H1 (cell line): ENCODE data around the gene MARCHF3. TPM values are rescaled to one million over a fixed set of nuclear protein-coding genes. Genes with fewer than 3 reads are reported as not detected.

Source experiments
- CTCF ChIA-PET: fragments of 300-600 bp; sonication (Branson Sonifier 250); formaldehyde crosslinking; loops from one replicate; lab custom pipeline; 2021; ENCODE audit not compliant: partially characterized antibody; lab: Charles Lee
- POLR2A ChIA-PET: fragments of 300-600 bp; sonication (Branson Sonifier 250); formaldehyde crosslinking; loops from one replicate; lab custom pipeline; 2021; ENCODE audit warnings: inconsistent platforms; ENCODE audit not compliant: partially characterized antibody; lab: Charles Lee
- DNase-seq, 2 experiments: peaks; one replicate each; pipeline versions ENCODE4 v3.0.0 to v3.0.0-alpha.2; 2010 to 2022; ENCODE audit warnings: low spot score in 2 of 2, low read depth in 1 of 2, mixed read lengths in 1 of 2
- FAIRE-seq: peaks from 2 replicates; lab custom pipeline; 2011; peaks lifted over from hg19 to GRCh38; lab: Jason Lieb, UNC
- H2AFZ ChIP-seq: 2 replicates; pipeline ENCODE4 v1.8.1; 2012; ENCODE audit warnings: low read length, inconsistent platforms
- H2AK5ac ChIP-seq: 2 replicates; pipeline ENCODE4 v1.6.1; 2013; ENCODE audit warnings: low read depth, low read length
- H2BK120ac ChIP-seq: replicated peaks from 2 replicates; pipeline ENCODE3; 2013; ENCODE audit warnings: low read depth, low read length, inconsistent platforms
- H2BK12ac ChIP-seq: 2 replicates; pipeline ENCODE4 v1.6.1; 2013; ENCODE audit warnings: low read depth, low read length
- H2BK15ac ChIP-seq: 2 replicates; pipeline ENCODE4 v1.6.1; 2013; ENCODE audit warnings: low read length
- H2BK20ac ChIP-seq: 2 replicates; pipeline ENCODE4 v1.6.1; 2013; ENCODE audit warnings: low read length
- H2BK5ac ChIP-seq: 2 replicates; pipeline ENCODE4 v1.6.1; 2013; ENCODE audit warnings: low read depth, low read length
- H3K14ac ChIP-seq: 2 replicates; pipeline ENCODE4 v1.6.1; 2013; ENCODE audit warnings: inconsistent platforms; ENCODE audit not compliant: insufficient read length
- H3K18ac ChIP-seq: 2 replicates; pipeline ENCODE4 v1.6.1; 2013; ENCODE audit warnings: low read length; ENCODE audit errors: extremely low read depth
- H3K23ac ChIP-seq: 2 replicates; pipeline ENCODE4 v1.6.1; 2013; ENCODE audit warnings: inconsistent platforms; ENCODE audit not compliant: insufficient read length
- H3K23me2 ChIP-seq: 2 replicates; pipeline ENCODE4 v1.6.1; 2013; ENCODE audit warnings: low read depth, low read length
- H3K27ac ChIP-seq: 2 replicates; pipeline ENCODE4 v1.6.1; 2011; ENCODE audit warnings: low read depth, low read length, inconsistent platforms
- H3K27me3 ChIP-seq, 4 experiments: replicated peaks in 1 of 4; 1 replicate in 1 of 4; 2 replicates in 3 of 4; pipeline versions ENCODE4 v1.6.1 to v1.8.1; 2011 to 2013; ENCODE audit warnings: low read length in 3 of 4, mild to moderate bottlenecking in 3 of 4, inconsistent platforms in 2 of 4, mixed read lengths in 2 of 4, moderate library complexity in 1 of 4; ENCODE audit not compliant: control insufficient read depth in 3 of 4, insufficient read depth in 3 of 4; ENCODE audit errors: extremely low read depth in 1 of 4
- H3K36me3 ChIP-seq, 4 experiments: 2 replicates each; pipeline versions ENCODE4 v1.6.1 to v1.8.1; 2011 to 2013; ENCODE audit warnings: mild to moderate bottlenecking in 4 of 4, low read length in 3 of 4, moderate library complexity in 2 of 4, control low read depth in 1 of 4, inconsistent platforms in 1 of 4; ENCODE audit not compliant: insufficient read depth in 4 of 4, control insufficient read depth in 2 of 4
- H3K4ac ChIP-seq: replicated peaks from 2 replicates; pipeline ENCODE3; 2013; ENCODE audit warnings: low read length, low read depth, mixed read lengths, inconsistent platforms; ENCODE audit not compliant: insufficient read length
- H3K4me1 ChIP-seq, 4 experiments: replicated peaks in 1 of 4; 1 replicate in 1 of 4; 2 replicates in 3 of 4; pipeline versions ENCODE4 v1.6.1 to v1.8.1; 2011 to 2013; ENCODE audit warnings: low read length in 3 of 4, inconsistent platforms in 2 of 4, mixed read lengths in 1 of 4; ENCODE audit not compliant: insufficient read depth in 4 of 4, control insufficient read depth in 3 of 4
- H3K4me2 ChIP-seq, 2 experiments: 2 replicates each; pipeline versions ENCODE4 v1.6.1 to v1.8.1; 2011 to 2013; ENCODE audit warnings: low read depth in 2 of 2, low read length in 2 of 2, control low read depth in 1 of 2, inconsistent platforms in 1 of 2, mild to moderate bottlenecking in 1 of 2; ENCODE audit not compliant: insufficient read depth in 1 of 2
- H3K4me3 ChIP-seq, 4 experiments: fragments of 200-600, 300-600 bp in 1 of 4; sonication (generic), shearing (Covaris generic), sonication (Bioruptor Twin) in 1 of 4; 2 replicates each; pipeline versions ENCODE4 v1.5.1 to v1.8.1; 2011 to 2016; ENCODE audit warnings: low read length in 4 of 4, low read depth in 3 of 4, control low read depth in 2 of 4, inconsistent platforms in 2 of 4, mild to moderate bottlenecking in 2 of 4, mixed read lengths in 1 of 4, moderate library complexity in 1 of 4; ENCODE audit not compliant: insufficient read depth in 2 of 4; ENCODE audit errors: extremely low read depth in 1 of 4
- H3K56ac ChIP-seq: replicated peaks from 2 replicates; pipeline ENCODE3; 2013; ENCODE audit warnings: low read depth, mild to moderate bottlenecking, mixed read lengths, low read length, inconsistent platforms; ENCODE audit not compliant: insufficient read length
- H3K79me1 ChIP-seq: 2 replicates; pipeline ENCODE4 v1.6.1; 2013; ENCODE audit warnings: low read depth, low read length, control low read depth
- H3K79me2 ChIP-seq, 2 experiments: 2 replicates each; pipeline versions ENCODE4 v1.6.1 to v1.8.1; 2012 to 2013; ENCODE audit warnings: low read length in 2 of 2, mild to moderate bottlenecking in 2 of 2, inconsistent platforms in 1 of 2; ENCODE audit not compliant: insufficient read depth in 2 of 2, control insufficient read depth in 1 of 2
- H3K9ac ChIP-seq, 4 experiments: replicated peaks in 1 of 4; 1 replicate in 1 of 4; 2 replicates in 3 of 4; pipeline versions ENCODE4 v1.6.1 to v1.8.1; 2011 to 2013; ENCODE audit warnings: low read depth in 3 of 4, low read length in 3 of 4, control low read depth in 2 of 4, mild to moderate bottlenecking in 2 of 4, moderate library complexity in 2 of 4, inconsistent platforms in 1 of 4; ENCODE audit errors: extremely low read depth in 1 of 4
- H3K9me3 ChIP-seq, 2 experiments: 2 replicates each; pipeline versions ENCODE4 v1.6.1 to v1.8.1; 2012 to 2013; ENCODE audit warnings: mild to moderate bottlenecking in 2 of 2, moderate library complexity in 2 of 2, control low read depth in 1 of 2, inconsistent platforms in 1 of 2, low read depth in 1 of 2, low read length in 1 of 2, mixed read lengths in 1 of 2; ENCODE audit not compliant: insufficient read depth in 2 of 2
- H4K20me1 ChIP-seq, 2 experiments: replicated peaks in 1 of 2; 2 replicates each; pipeline versions ENCODE3 to v1.8.1; 2011 to 2013; ENCODE audit warnings: inconsistent platforms in 2 of 2, low read length in 2 of 2, mild to moderate bottlenecking in 1 of 2; ENCODE audit not compliant: insufficient read depth in 2 of 2, control insufficient read depth in 1 of 2
- H4K5ac ChIP-seq: 2 replicates; pipeline ENCODE4 v1.6.1; 2013; ENCODE audit warnings: low read length, low read depth, mixed read lengths, inconsistent platforms; ENCODE audit not compliant: insufficient read length
- H4K8ac ChIP-seq: 2 replicates; pipeline ENCODE4 v1.8.0; 2013; ENCODE audit warnings: mild to moderate bottlenecking, moderate library complexity, low read length, inconsistent platforms; ENCODE audit not compliant: insufficient read depth; ENCODE audit errors: extremely low read depth
- H4K91ac ChIP-seq: replicated peaks from 2 replicates; pipeline ENCODE3; 2013; ENCODE audit warnings: low read length, mixed read lengths, inconsistent platforms; ENCODE audit not compliant: insufficient read length
- BRCA1 ChIP-seq: IDR thresholded peaks from 2 replicates; pipeline ENCODE4 v1.6.1; 2012; ENCODE audit warnings: low read depth, low read length, improper control_type of control experiment
- CEBPB ChIP-seq: IDR thresholded peaks from 2 replicates; pipeline ENCODE4 v1.6.1; 2012; ENCODE audit warnings: low read depth, low read length
- CTBP2 ChIP-seq: IDR thresholded peaks from 2 replicates; pipeline ENCODE4 v1.7.0; 2011; ENCODE audit warnings: borderline replicate concordance, mild to moderate bottlenecking, moderate library complexity, mixed read lengths, low read length; ENCODE audit not compliant: insufficient read depth, insufficient read length
- EP300 ChIP-seq, 2 experiments: IDR thresholded peaks; 1 replicate in 1 of 2; 2 replicates in 1 of 2; pipeline ENCODE4 v1.6.1; 2011 to 2012; ENCODE audit warnings: low read depth in 2 of 2, low read length in 2 of 2, mild to moderate bottlenecking in 2 of 2, borderline replicate concordance in 1 of 2, inconsistent platforms in 1 of 2, moderate library complexity in 1 of 2
- GABPA ChIP-seq: IDR thresholded peaks from 2 replicates; pipeline ENCODE4 v1.6.1; 2011; ENCODE audit warnings: mild to moderate bottlenecking, low read length, moderate library complexity, borderline replicate concordance; ENCODE audit not compliant: insufficient read depth
- HDAC2 ChIP-seq, 2 experiments: fragments of 300-600 bp in 1 of 2; sonication (generic) in 1 of 2; IDR thresholded peaks; 2 replicates each; pipeline ENCODE4 v1.6.1; 2011 to 2012; ENCODE audit warnings: low read depth in 2 of 2, low read length in 2 of 2, mild to moderate bottlenecking in 2 of 2, moderate library complexity in 2 of 2, borderline replicate concordance in 1 of 2, inconsistent platforms in 1 of 2
- JUN ChIP-seq: IDR thresholded peaks from 2 replicates; pipeline ENCODE4 v1.6.1; 2011; ENCODE audit warnings: low read depth, mild to moderate bottlenecking, improper control_type of control experiment, low read length
- POLR2AphosphoS5 ChIP-seq: IDR thresholded peaks from 2 replicates; pipeline ENCODE4 v1.6.1; 2011; ENCODE audit warnings: low read depth, low read length
- SP2 ChIP-seq: IDR thresholded peaks from 2 replicates; pipeline ENCODE4 v1.6.1; 2012; ENCODE audit warnings: mild to moderate bottlenecking, low read length, inconsistent platforms
- SRF ChIP-seq: IDR thresholded peaks from 2 replicates; pipeline ENCODE4 v1.6.1; 2011; ENCODE audit warnings: mild to moderate bottlenecking, low read depth, low read length, moderate library complexity
- WGBS, 2 experiments: shearing (Covaris generic) in 1 of 2; methylation state at CpG; one replicate each; pipeline versions ENCODE4 v1.1.6 to v1.1.7; 2013 to 2015; ENCODE audit warnings: low lambda C conversion rate in 2 of 2, mixed read lengths in 2 of 2, inconsistent platforms in 1 of 2, low coverage in 1 of 2, missing lambda C conversion rate in 1 of 2; ENCODE audit not compliant: insufficient replicate concordance in 2 of 2, insufficient coverage in 1 of 2, insufficient read length in 1 of 2; ENCODE audit errors: extremely low coverage in 1 of 2, missing lambda C conversion rate in 1 of 2; 5-methylcytosine and 5-hydroxymethylcytosine counted together
- polyA plus RNA-seq, 7 experiments: library from polyadenylated mRNA; depleted of rRNA in 3 of 7; stranded (reverse) in 5 of 7; unstranded in 2 of 7; fragments of >200 nt in 5 of 7; fragments of 200-250 nt in 2 of 7; gene quantifications; 1 replicate in 5 of 7; 2 replicates in 1 of 7; 4 replicates in 1 of 7; pipeline versions ENCODE4 v1.2.1 to v1.2.3, GENCODE V29; 2011 to 2013; ENCODE audit warnings: missing spikeins in 2 of 7, mixed read lengths in 2 of 7
- total RNA-seq: library from RNA; stranded (reverse); fragmentation: NEBNext Ultra II Directional; extraction: Animal tissue kit (Norgen Biotek cat#: 25700); gene quantifications from 2 replicates; pipeline ENCODE4 v1.2.1, GENCODE V29; 2021
- TF ChIP-seq, protein P1 (sequence below): IDR thresholded peaks from 2 replicates; pipeline ENCODE4 v1.6.1; 2011; ENCODE audit warnings: low read length, improper control_type of control experiment
- TF ChIP-seq, protein P2 (sequence below): IDR thresholded peaks from 2 replicates; pipeline ENCODE4 v1.6.1; 2012; ENCODE audit warnings: inconsistent platforms

The MARCHF3 gene
- total and polyA plus RNA-seq, 2 of the 8 experiments (the other 6 are each of a cell fraction or from before 2014, with no cell fraction given) = 12.0 to 16.9 TPM

DNA sequence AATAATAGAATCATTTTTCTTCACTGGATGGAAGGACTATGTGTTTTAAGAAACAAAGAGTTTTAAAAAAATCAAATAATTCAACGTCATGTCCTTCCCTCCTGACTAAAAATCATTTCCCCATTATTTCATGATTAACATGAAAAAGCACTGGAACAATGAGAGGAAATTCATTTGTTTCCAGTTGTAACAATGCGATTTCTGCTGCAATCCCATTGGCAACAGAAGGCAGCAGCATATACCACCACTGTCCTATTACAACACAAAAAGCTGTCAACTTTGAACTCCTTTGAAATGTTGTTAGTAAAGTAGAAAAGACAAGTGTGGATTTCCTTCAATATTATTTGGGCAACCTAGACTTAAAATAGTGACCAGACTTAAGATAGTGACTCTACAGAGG, 39.9 kb upstream of the MARCHF3 start:
- H3K79me1 ChIP-seq = no peaks in the 10 kb centered on the region
- H3K14ac ChIP-seq = no peak overlapping the region
- ChIA-PET CTCF (interaction anchor here (0.9 to 1.0 kb wide), 3 partner anchors 17 to 53 kb away, joined by 3 read pairs; no protein-coding TSS in a partner anchor), POLR2A (no interaction called here)
- H3K18ac ChIP-seq = no peak overlapping the region
- H3K79me2 ChIP-seq = no peaks in the 10 kb centered on the region
- H3K56ac ChIP-seq = no peak overlapping the region
- no peak overlapping the region for H4K8ac ChIP-seq
- no peak overlapping the region for H2AFZ ChIP-seq
- H2AK5ac ChIP-seq = no peak overlapping the region
- H4K91ac ChIP-seq = no peak overlapping the region
- no peak overlapping the region for H2BK15ac ChIP-seq
- H2BK12ac ChIP-seq = no peak overlapping the region
- no peak for FAIRE-seq
- no peak overlapping the region for H2BK5ac ChIP-seq
- 70% methylated on average over 2 of the region's 2 CpGs; no CpG with 5 or more reads in 1 of the 2 experiments for WGBS, 2 experiments
- no peak overlapping the region for H3K4me2 ChIP-seq
- H3K9ac ChIP-seq = no peak overlapping the region
- no peaks in the 10 kb centered on the region for H3K36me3 ChIP-seq
- H3K23me2 ChIP-seq = no peaks in the 10 kb centered on the region
- no peak overlapping the region for H3K23ac ChIP-seq
- H3K27me3 ChIP-seq = no peaks in the 10 kb centered on the region
- no peak overlapping the region for H3K4ac ChIP-seq
- no peak overlapping the region for H2BK120ac ChIP-seq
- peaks cover 0 to 2% (median 0%) of the 10 kb centered on the region in 4 experiments; a peak in 3 of 7 replicates for H3K4me1 ChIP-seq
- DNase-seq = no peak
- H3K4me3 ChIP-seq = no peak overlapping the region
- H3K27ac ChIP-seq = no peak overlapping the region
- no peak overlapping the region for H2BK20ac ChIP-seq
- no peaks in the 10 kb centered on the region for H3K9me3 ChIP-seq
- no peak overlapping the region for H4K5ac ChIP-seq
- no peaks in the 10 kb centered on the region for H4K20me1 ChIP-seq
- TF ChIP-seq POLR2AphosphoS5 (no peak), JUN (no peak), CEBPB (no peak), SRF (no peak), HDAC2 (IDR thresholded peaks at IDR 0.05; ENCODE audit: borderline replicate concordance in 1 of 2, low read depth in 2 of 2, low read length in 2 of 2) (no peak), CTBP2 (no peak), BRCA1 (no peak), SP2 (no peak), GABPA (no peak), EP300 (IDR thresholded peaks at IDR 0.05; ENCODE audit: borderline replicate concordance in 1 of 2, low read depth in 2 of 2, low read length in 2 of 2) (no peak)
- TF ChIP-seq, protein P1, sequence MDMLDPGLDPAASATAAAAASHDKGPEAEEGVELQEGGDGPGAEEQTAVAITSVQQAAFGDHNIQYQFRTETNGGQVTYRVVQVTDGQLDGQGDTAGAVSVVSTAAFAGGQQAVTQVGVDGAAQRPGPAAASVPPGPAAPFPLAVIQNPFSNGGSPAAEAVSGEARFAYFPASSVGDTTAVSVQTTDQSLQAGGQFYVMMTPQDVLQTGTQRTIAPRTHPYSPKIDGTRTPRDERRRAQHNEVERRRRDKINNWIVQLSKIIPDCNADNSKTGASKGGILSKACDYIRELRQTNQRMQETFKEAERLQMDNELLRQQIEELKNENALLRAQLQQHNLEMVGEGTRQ = no peak
- TF ChIP-seq, protein P2, sequence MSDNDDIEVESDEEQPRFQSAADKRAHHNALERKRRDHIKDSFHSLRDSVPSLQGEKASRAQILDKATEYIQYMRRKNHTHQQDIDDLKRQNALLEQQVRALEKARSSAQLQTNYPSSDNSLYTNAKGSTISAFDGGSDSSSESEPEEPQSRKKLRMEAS = no peak
